Upper lobe of left lung (tissue), 6 donors: ENCODE measurements around the gene ADGRL4. TPM values are rescaled to one million over a fixed set of nuclear protein-coding genes. Genes with fewer than 3 reads are reported as not detected.
"Not testable (repeated sequence)": the region's sequence is repeated elsewhere in the genome, so short reads cannot be mapped to it uniquely, and the experiment has no call there.

Source experiments
- ATAC-seq, 2 donors: fragments of 200-7000 bp; cut with Tn5 transposase; one replicate each; pipeline ENCODE4 v1.9.1; 2022; ENCODE audit warnings: mild to moderate bottlenecking in 2 of 2, moderate library complexity in 2 of 2; ENCODE audit not compliant: low FRiP score in 2 of 2
- DNase-seq, 2 donors: peaks; one replicate each; pipeline ENCODE4 v3.0.0-alpha.2; 2019 to 2020
- H3K27ac ChIP-seq, 4 donors: fragments of 200-600 bp; sonication (generic); one replicate each; pipeline ENCODE4 v1.5.1; 2016 to 2019
- H3K27me3 ChIP-seq, 4 donors: fragments of 200-600 bp; sonication (generic); one replicate each; pipeline ENCODE4 v1.5.1; 2017 to 2019
- H3K36me3 ChIP-seq, 4 donors: fragments of 200-600 bp; sonication (generic); one replicate each; pipeline ENCODE4 v1.5.1; 2016 to 2019
- H3K4me1 ChIP-seq, 4 donors: fragments of 200-600 bp; sonication (generic); one replicate each; pipeline ENCODE4 v1.5.1; 2018 to 2019
- H3K4me3 ChIP-seq, 4 donors: fragments of 200-600 bp; sonication (generic); one replicate each; pipeline ENCODE4 v1.5.1; 2017 to 2019; ENCODE audit warnings: mild to moderate bottlenecking in 2 of 4, moderate library complexity in 1 of 4
- H3K9me3 ChIP-seq, 4 donors: fragments of 200-600 bp; sonication (generic); one replicate each; pipeline ENCODE4 v1.5.1; 2018 to 2019
- CTCF ChIP-seq, 6 experiments: fragments of 450-650 bp in 4 of 6; fragments of 200-600 bp in 2 of 6; sonication (generic) in 2 of 6; IDR thresholded peaks; one replicate each; pipeline ENCODE4 v1.5.1; 2016 to 2019; ENCODE audit warnings: antibody characterized with exemption in 6 of 6
- EP300 ChIP-seq, 4 donors: sonication (generic); formaldehyde crosslinking; IDR thresholded peaks; one replicate each; pipeline ENCODE4 v1.5.1; 2017; ENCODE audit warnings: antibody characterized with exemption in 4 of 4, control low read depth in 2 of 4
- POLR2A ChIP-seq, 4 donors: fragments of 450-650 bp; IDR thresholded peaks; one replicate each; pipeline ENCODE4 v1.5.1; 2016 to 2017; ENCODE audit warnings: antibody characterized with exemption in 4 of 4, mild to moderate bottlenecking in 2 of 4
- POLR2AphosphoS5 ChIP-seq, 2 donors: sonication (generic); formaldehyde crosslinking; IDR thresholded peaks; one replicate each; pipeline ENCODE4 v1.5.1; 2017; ENCODE audit warnings: antibody characterized with exemption in 2 of 2
- WGBS, 2 donors: methylation state at CpG; one replicate each; pipeline ENCODE4 v1.1.5; 2017 to 2018; 5-methylcytosine and 5-hydroxymethylcytosine counted together
- total RNA-seq, 6 donors: library from RNA; depleted of rRNA in 4 of 6; stranded (reverse); fragments of >200 nt in 4 of 6; gene quantifications; one replicate each; pipeline versions ENCODE4 v1.1.0 to v1.2.1, GENCODE V29; 2016 to 2021
- donor health status: DM: no; HTN: no; CAD: no; lungs with moderate emphysema.
- donor health status: DM: no; HTN: yes; CAD: no; lungs with severe emphysema.

Gene ADGRL4
- total RNA-seq, 6 donors from 2014 or later: 1.9 to 23.5 (median 12.9) TPM

- TF ChIP-seq EP300 (IDR thresholded peaks at IDR 0.05) (no peak), POLR2A (IDR thresholded peaks at IDR 0.05) (no peak), POLR2AphosphoS5 (IDR thresholded peaks at IDR 0.05) (no peak)
- WGBS, 2 donors: 95 to 98% methylated on average over 2 of the region's 2 CpGs
- no peaks in the 10 kb centered on the region for H3K27me3 ChIP-seq
- H3K4me1 ChIP-seq: peaks cover 0 to 5% (median 2%) of the 10 kb centered on the region in 4 donors
- DNase-seq (no peak), ATAC-seq (no peak)
- no peak overlapping the region for H3K27ac ChIP-seq
- H3K4me3 ChIP-seq: no peak overlapping the region
- H3K9me3 ChIP-seq: no peaks in the 10 kb centered on the region
- H3K36me3 ChIP-seq: no peaks in the 10 kb centered on the region
These were observed 119.1 kb downstream of the ADGRL4 start for GRCh38 chr1:78887458-78887857.

- Histone ChIP-seq H3K27ac (no peak overlapping the region), H3K4me1 (peaks cover 0 to 5% (median 2%) of the 10 kb centered on the region in 4 donors), H3K9me3 (no peaks in the 10 kb centered on the region), H3K27me3 (no peaks in the 10 kb centered on the region), H3K4me3 (no peak overlapping the region), H3K36me3 (no peaks in the 10 kb centered on the region)
- no peak for TF ChIP-seq POLR2A (IDR thresholded peaks at IDR 0.05)
- TF ChIP-seq CTCF (IDR thresholded peaks at IDR 0.05): no peak
- TF ChIP-seq POLR2AphosphoS5 (IDR thresholded peaks at IDR 0.05): no peak
- no peak for TF ChIP-seq EP300 (IDR thresholded peaks at IDR 0.05)
- DNase-seq (no peak), ATAC-seq (no peak)
- 32 to 34% methylated on average over 6 of the region's 6 CpGs for WGBS, 2 donors
These were observed 121.7 kb downstream of the ADGRL4 start for GRCh38 chr1:78884685-78885452.

- DNase-seq (no peak), ATAC-seq (no peak)
- no peak overlapping the region for H3K27ac ChIP-seq
- H3K27me3 ChIP-seq: no peaks in the 10 kb centered on the region
- H3K36me3 ChIP-seq: no peaks in the 10 kb centered on the region
- no peak overlapping the region for H3K4me3 ChIP-seq
- H3K9me3 ChIP-seq: no peaks in the 10 kb centered on the region
- 88 to 95% methylated on average over 5 of the region's 5 CpGs for WGBS, 2 donors
- peaks cover 0 to 5% (median 2%) of the 10 kb centered on the region in 4 donors for H3K4me1 ChIP-seq
- TF ChIP-seq CTCF (IDR thresholded peaks at IDR 0.05) (no peak), POLR2A (IDR thresholded peaks at IDR 0.05) (no peak), POLR2AphosphoS5 (IDR thresholded peaks at IDR 0.05) (no peak), EP300 (IDR thresholded peaks at IDR 0.05) (no peak)
These were observed 126.3 kb downstream of the ADGRL4 start for GRCh38 chr1:78880223-78880622.

DNA sequence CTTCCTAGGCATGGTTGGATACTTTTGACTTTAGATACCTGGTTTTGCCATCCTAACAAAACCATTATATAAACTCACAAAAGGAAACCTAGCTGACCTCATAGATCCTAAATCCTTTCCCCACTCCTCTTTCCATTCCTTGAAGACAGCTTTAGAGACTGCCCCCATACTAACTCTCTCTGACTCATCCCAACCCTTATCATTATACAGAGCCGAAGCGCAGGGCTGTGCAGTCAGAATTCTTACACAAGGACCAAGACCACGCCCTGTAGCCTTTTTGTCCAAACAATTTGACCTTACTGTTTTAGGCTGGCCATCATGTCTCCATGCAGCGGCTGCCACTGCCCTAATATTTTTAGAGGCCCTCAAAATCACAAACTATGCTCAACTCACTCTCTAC lies 130.5 kb downstream of the ADGRL4 start:
- not testable (repeated sequence) for ATAC-seq, H3K4me1 ChIP-seq, H3K27me3 ChIP-seq, H3K27ac ChIP-seq, H3K9me3 ChIP-seq, DNase-seq, H3K4me3 ChIP-seq, H3K36me3 ChIP-seq
- WGBS, 2 donors: 88 to 92% methylated on average over 4 of the region's 4 CpGs

DNA sequence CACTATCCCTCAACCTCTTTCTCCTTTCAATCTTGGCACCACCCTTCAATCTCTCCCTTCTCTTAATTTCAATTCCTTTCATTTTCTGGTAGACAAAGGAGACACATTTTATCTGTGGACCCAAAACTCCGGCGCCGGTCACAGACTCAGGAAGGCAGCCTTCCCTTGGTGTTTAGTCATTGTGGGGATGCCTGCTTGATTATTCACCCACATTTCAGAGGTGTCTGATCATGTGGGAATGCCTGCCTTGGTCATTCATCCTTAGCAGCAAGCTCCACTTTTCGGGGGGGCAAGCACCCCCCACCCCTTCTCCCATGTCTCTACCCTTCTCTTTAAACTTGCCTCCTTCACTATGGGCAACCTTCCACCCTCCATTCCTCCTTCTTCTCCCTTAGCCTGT lies 133.7 kb downstream of the ADGRL4 start:
- 93 to 96% methylated on average over 3 to 4 of the region's 4 CpGs for WGBS, 2 donors

DNA sequence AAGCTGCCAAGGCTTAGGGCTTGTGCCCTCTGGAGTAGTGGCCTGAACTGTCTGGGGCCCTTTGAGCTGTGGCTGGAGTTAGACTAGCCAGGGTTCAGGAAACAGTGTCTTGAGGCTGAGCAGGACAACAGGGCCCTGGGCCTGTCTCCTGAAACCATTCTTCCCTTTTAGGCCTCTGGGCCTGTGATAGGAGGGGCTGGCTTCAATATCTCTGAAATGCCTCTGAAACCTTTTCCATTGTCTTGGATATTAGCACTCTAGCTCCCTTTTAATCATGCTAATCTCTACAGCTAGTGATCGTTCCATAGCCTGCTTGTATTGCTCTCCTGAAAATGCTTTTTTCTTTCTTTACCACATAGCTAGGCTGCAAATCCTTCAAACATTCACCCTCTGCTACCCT lies 135.3 kb downstream of the ADGRL4 start:
- no peak overlapping the region for H3K27ac ChIP-seq
- no peaks in the 10 kb centered on the region for H3K4me1 ChIP-seq
- no peaks in the 10 kb centered on the region for H3K27me3 ChIP-seq
- DNase-seq (no peak), ATAC-seq (no peak)
- WGBS, 2 donors: 88 to 96% methylated on average over 1 of the region's 1 CpG
- no peaks in the 10 kb centered on the region for H3K9me3 ChIP-seq
- TF ChIP-seq CTCF (IDR thresholded peaks at IDR 0.05) (no peak), EP300 (IDR thresholded peaks at IDR 0.05) (no peak), POLR2AphosphoS5 (IDR thresholded peaks at IDR 0.05) (no peak), POLR2A (IDR thresholded peaks at IDR 0.05) (no peak)
- no peak overlapping the region for H3K4me3 ChIP-seq
- no peaks in the 10 kb centered on the region for H3K36me3 ChIP-seq

More for the DNA sequence above, 133.7 kb downstream of the ADGRL4 start:
- H3K4me1 ChIP-seq, H3K36me3 ChIP-seq, DNase-seq, H3K27me3 ChIP-seq, ATAC-seq, H3K27ac ChIP-seq, H3K9me3 ChIP-seq, H3K4me3 ChIP-seq: not testable (repeated sequence)
